ENCODE measurements around the gene PLEKHA7. TPM values are rescaled to one million over a fixed set of nuclear protein-coding genes. Genes with fewer than 3 reads are reported as not detected.

Gene PLEKHA7
- total and polyA plus RNA-seq, 4 donors, result 13.3 to 31.8 (median 21.5) TPM

DNA sequence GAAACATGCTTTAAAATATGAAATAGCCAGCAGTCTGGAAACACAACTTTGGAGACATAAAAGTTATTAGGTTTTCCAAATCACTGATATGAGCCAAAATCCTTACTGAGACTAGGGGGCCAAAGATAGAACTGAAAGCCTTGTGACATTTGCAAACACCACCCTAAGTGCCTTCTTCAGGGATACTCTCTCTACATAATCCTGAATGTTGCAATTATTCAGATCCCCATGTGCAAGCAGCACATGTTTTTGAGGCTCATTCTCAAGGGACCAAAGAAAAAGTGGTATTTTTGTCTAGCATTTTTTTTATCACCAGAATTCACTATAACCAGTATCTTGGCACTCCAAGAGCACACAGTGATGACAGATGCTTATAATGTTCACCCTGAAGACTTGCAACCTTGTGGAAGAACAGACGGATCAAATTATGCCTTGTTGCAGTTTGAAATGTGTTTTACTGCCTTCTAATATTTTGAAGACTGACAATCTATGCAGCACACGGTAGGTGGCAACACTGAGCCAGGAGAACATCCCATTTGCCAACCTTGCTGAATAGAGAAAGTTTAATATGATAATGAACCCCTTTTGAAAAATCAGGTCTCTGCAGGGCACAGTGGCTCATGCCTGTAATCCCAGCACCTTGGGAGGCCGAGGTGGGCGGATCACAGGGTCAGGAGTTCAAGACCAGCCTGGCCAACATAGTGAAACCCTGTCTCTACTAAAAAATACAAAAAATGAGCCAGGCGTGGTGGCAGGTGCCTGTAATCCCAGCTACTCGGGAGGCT lies 78.5 kb downstream of the PLEKHA7 start:
- H3K27ac ChIP-seq (ENCODE audit: low read depth in 1 of 2, low read length in 1 of 2), result peak overlapping the region in 1 of 2 donors; percentile 66
- H3K9ac ChIP-seq (ENCODE audit: insufficient read depth in 1 of 2, low read length in 2 of 2), result no peak overlapping the region
- WGBS, 2 donors, result 40 to 48% methylated on average over 6 of the region's 6 CpGs
- no peaks in the 10 kb centered on the region for H3K36me3 ChIP-seq (ENCODE audit: control insufficient read depth in 4 of 4, insufficient read depth in 4 of 4, low read length in 4 of 4)
- TF ChIP-seq, protein P1, sequence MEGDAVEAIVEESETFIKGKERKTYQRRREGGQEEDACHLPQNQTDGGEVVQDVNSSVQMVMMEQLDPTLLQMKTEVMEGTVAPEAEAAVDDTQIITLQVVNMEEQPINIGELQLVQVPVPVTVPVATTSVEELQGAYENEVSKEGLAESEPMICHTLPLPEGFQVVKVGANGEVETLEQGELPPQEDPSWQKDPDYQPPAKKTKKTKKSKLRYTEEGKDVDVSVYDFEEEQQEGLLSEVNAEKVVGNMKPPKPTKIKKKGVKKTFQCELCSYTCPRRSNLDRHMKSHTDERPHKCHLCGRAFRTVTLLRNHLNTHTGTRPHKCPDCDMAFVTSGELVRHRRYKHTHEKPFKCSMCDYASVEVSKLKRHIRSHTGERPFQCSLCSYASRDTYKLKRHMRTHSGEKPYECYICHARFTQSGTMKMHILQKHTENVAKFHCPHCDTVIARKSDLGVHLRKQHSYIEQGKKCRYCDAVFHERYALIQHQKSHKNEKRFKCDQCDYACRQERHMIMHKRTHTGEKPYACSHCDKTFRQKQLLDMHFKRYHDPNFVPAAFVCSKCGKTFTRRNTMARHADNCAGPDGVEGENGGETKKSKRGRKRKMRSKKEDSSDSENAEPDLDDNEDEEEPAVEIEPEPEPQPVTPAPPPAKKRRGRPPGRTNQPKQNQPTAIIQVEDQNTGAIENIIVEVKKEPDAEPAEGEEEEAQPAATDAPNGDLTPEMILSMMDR (IDR thresholded peaks at IDR 0.05; ENCODE audit: control extremely low read depth, extremely low read depth), result peak; percentile 27
- H3K9me3 ChIP-seq (ENCODE audit: control insufficient read depth in 4 of 4, insufficient read depth in 3 of 4, low read length in 3 of 4), result no peaks in the 10 kb centered on the region
- no peak overlapping the region for H3K4me3 ChIP-seq
- H3K27me3 ChIP-seq (ENCODE audit: control insufficient read depth in 3 of 3, insufficient read depth in 3 of 3, low read length in 2 of 3), result no peaks in the 10 kb centered on the region
- ATAC-seq (ENCODE audit: insufficient read depth, low FRiP score) (no peak), DNase-seq (peak in 2 of 3 donors; percentile 48 to 59)
- H3K4me1 ChIP-seq (ENCODE audit: control insufficient read depth in 5 of 5, insufficient read depth in 5 of 5, low read length in 5 of 5), result peaks cover 0 to 11% (median 0%) of the 10 kb centered on the region in 5 donors

DNA sequence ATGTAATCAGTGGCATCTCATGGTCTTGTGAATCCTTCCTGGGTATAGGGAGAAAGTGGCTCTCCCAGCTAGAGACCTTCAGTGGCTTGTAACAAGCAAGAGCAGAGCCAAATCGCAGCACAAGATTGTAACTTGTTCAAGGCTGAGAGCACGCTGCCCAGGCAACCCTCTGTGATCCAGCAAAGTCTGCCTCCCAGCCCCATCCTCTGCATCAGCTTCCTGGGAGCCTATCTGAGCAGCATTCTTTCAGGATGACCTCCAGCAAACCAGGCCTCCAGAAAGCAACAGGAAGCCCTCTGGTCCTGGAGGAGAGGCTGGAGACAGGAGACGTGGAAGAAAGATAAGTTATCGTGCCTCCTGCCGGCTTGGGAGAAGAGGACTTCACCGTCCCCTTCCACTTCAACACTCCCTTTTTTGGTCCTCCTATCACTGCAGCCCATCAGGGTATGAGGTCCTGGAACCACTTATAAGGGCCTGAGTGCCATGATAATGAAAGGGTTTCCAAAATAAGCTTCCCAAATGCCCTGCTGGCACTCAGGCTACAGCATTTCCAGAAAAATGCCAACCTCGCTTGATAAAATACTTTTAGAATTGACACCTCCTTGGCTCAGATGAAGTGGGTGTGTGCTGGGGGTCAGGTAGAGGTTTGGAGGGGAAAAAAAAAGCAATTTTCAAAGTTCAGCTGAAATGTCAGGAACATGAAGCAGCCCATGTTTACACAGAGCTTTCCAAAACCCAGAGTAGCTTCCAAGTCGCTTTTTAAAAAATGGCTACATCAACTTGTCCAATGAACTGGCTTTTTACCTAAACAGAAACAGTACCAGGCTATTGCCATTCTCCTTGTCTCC lies 80.2 kb downstream of the PLEKHA7 start:
- Histone ChIP-seq H3K9ac (ENCODE audit: insufficient read depth in 1 of 2, low read length in 2 of 2) (no peak overlapping the region), H3K27ac (ENCODE audit: low read depth in 1 of 2, low read length in 1 of 2) (peak overlapping the region in 1 of 2 donors; percentile 71), H3K4me1 (ENCODE audit: control insufficient read depth in 5 of 5, insufficient read depth in 5 of 5, low read length in 5 of 5) (peaks cover 0 to 11% (median 0%) of the 10 kb centered on the region in 5 donors), H3K36me3 (ENCODE audit: control insufficient read depth in 4 of 4, insufficient read depth in 4 of 4, low read length in 4 of 4) (no peaks in the 10 kb centered on the region), H3K27me3 (ENCODE audit: control insufficient read depth in 3 of 3, insufficient read depth in 3 of 3, low read length in 2 of 3) (no peaks in the 10 kb centered on the region), H3K9me3 (ENCODE audit: control insufficient read depth in 4 of 4, insufficient read depth in 3 of 4, low read length in 3 of 4) (no peaks in the 10 kb centered on the region), H3K4me3 (no peak overlapping the region)
- no peak for ATAC-seq (ENCODE audit: insufficient read depth, low FRiP score)
- TF ChIP-seq, protein P1 (IDR thresholded peaks at IDR 0.05; ENCODE audit: control extremely low read depth, extremely low read depth), result no peak
- 70 to 80% methylated on average over 8 of the region's 8 CpGs for WGBS, 2 donors
- no peak for DNase-seq

DNA sequence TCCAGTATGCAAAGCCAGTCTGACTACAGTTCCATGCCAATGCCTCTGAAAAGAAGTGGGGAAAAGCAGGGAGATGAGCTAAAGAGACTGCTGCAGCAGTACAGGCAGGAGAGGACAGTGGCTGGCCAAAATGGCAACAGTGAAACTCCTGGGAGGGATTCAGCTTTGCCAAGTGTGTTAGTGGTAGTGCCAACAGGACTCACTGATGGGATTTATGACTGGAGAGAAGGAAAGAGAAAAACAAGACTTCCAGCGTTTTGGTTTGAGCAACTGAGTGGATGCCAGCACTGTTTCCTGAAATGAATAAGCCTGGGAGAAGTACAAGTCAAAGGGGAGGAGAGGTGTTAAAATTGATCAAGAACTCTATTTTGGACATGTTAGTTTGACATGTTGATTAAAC lies 80.9 kb downstream of the PLEKHA7 start:
- H3K4me1 ChIP-seq (ENCODE audit: control insufficient read depth in 5 of 5, insufficient read depth in 5 of 5, low read length in 5 of 5), result peaks cover 0 to 11% (median 0%) of the 10 kb centered on the region in 5 donors
- no peak overlapping the region for H3K9ac ChIP-seq (ENCODE audit: insufficient read depth in 1 of 2, low read length in 2 of 2)
- no peaks in the 10 kb centered on the region for H3K36me3 ChIP-seq (ENCODE audit: control insufficient read depth in 4 of 4, insufficient read depth in 4 of 4, low read length in 4 of 4)
- DNase-seq (no peak), ATAC-seq (ENCODE audit: insufficient read depth, low FRiP score) (no peak)
- no peaks in the 10 kb centered on the region for H3K9me3 ChIP-seq (ENCODE audit: control insufficient read depth in 4 of 4, insufficient read depth in 3 of 4, low read length in 3 of 4)
- TF ChIP-seq, protein P1 (IDR thresholded peaks at IDR 0.05; ENCODE audit: control extremely low read depth, extremely low read depth), result no peak
- 49 to 63% methylated on average over 1 of the region's 1 CpG for WGBS, 2 donors
- no peaks in the 10 kb centered on the region for H3K27me3 ChIP-seq (ENCODE audit: control insufficient read depth in 3 of 3, insufficient read depth in 3 of 3, low read length in 2 of 3)
- no peak overlapping the region for H3K4me3 ChIP-seq
- peak overlapping the region; percentile 17 to 22 for H3K27ac ChIP-seq (ENCODE audit: low read depth in 1 of 2, low read length in 1 of 2)

All from lung (tissue), 12 donors.